Measurements from ENCODE around the gene ZNF423.

Gene ZNF423

DNA sequence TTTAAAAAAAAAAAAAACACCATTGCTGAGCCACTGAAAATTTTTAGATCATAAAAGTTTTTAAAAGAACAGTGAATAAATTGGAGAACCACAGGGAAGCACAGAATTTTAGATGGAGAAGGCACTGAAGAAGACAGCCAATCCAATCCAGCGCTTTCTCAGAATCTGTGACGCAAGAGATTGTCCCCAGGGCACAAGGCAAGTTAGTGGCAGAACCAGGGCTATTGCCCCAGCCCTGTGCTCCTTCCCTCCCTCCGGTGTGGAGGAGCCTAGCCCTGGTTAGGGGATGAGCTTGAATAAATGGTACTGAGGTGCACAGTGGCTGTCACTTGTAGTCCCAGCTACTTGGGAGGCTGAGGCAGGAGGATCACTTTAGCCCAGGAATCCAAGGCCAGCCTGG is 108.3 kb downstream of the ZNF423 start:
- DNase-seq, result no peak

DNA sequence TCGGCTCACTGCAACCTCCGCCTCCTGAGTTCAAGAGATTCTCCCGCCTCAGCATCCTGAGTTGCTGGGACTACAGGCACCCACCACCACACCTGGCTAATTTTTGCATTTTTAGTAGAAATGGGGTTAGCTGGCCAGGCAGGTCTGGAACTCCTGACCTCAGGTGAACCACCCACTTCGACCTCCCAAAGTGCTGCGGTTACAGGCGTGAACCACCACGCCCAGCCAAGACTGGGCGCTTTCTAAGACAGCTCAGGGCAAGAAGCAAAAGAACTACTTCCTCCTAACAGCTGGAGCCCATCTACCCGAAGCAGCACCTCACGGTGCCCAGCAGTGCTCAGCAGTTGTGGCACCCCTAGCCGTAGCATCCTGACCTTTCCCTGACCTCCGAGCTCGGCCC is 109.4 kb downstream of the ZNF423 start:
- no peak for DNase-seq

DNA sequence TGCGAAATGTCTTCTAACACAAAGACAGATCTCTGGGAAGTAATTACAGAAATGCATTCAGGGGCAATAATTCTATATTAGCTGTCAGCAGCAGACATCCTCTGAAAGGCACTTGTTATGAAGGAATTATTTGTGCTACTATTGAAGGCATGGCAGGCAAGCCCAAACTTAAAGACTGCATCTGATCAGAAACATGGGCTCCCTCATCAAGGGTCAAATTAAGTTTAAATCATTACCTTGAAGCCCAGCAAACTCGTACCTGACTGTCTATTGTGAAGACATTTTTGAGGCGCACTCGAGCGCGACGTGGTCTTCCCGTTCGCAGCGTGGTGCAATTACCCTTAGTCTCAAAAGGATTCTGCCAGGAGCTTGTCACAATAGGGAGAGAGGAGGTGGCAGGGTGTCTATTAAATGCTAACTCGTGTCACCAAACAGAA is 110.6 kb downstream of the ZNF423 start:
- DNase-seq, result no peak

DNA sequence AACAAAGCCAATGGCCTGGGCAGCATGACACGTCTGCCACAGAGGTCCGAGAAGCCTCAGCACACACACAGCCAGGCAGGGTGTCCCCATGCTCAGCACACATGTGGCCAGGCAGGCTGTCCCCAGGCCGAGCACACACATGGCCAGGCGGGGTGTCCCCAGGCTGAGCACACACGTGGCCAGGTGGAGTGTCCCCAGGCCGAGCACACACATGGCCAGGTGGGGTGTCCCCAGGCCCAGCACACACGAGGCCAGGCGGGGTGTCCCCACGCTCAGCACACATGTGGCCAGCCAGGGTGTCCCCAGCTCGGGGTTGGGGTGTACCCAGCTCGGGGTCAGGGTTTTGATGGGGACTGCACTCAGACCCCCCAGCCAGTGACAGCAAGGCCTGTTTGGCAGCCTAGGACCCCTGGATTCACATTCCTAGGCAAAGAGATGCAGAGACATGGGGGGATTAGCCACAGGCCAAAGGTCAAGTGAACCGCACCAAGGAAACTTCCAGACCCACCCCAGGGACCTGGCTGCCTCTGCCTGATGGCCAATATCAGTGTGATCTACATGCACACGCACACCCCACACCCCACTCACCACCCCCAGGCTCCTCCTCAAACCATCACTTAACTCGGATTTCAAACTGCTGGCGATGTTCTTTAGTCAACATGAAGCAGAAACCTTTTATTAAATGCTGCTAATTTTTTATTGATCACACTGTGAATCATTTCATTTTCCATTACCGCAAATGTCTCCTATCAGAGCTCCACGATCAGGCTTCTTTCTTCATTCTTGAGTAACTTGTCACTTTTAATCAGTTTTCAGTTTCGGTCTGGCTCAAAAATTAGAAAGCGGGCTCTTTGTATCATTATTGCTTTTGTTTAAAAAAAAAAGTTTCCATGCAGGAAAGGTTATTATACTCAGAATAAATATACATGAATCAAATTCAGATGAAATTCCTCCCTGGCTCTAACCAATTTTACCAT is 111.4 kb downstream of the ZNF423 start:
- no peak for DNase-seq

DNA sequence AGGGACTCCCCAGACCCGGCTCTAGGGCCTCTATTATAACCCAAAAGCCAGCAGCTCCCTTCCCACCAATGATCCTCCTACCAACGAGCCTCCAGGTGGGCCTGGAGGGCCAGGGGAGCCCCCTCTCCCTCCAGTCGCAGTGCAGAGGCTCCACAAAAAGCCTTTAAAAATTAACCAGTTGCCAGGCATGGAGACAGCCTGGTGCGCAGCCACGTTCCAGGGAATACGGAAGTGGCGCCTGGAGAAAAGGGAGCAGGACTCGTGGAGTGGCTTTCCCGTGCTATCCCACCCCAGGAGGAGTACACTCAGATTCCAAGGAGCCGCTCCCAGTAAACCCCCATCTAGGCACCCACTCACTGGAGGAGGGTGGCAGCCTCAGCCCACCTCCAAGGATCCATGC is 112.3 kb downstream of the ZNF423 start:
- no peak for DNase-seq

DNA sequence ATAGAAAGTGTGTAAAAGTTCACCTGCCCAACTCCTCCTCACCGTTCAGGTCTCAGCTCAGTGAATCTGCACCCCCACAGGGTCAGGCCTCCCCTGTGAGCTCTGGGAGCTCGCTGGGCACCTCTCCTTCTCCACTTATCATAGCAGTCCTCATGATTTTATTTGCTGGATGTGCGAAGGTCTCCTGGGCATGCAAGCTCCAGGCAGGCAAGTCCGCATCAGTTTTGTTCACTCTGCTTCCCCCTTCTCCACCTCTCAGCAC is 112.8 kb downstream of the ZNF423 start:
- no peak for DNase-seq

DNA sequence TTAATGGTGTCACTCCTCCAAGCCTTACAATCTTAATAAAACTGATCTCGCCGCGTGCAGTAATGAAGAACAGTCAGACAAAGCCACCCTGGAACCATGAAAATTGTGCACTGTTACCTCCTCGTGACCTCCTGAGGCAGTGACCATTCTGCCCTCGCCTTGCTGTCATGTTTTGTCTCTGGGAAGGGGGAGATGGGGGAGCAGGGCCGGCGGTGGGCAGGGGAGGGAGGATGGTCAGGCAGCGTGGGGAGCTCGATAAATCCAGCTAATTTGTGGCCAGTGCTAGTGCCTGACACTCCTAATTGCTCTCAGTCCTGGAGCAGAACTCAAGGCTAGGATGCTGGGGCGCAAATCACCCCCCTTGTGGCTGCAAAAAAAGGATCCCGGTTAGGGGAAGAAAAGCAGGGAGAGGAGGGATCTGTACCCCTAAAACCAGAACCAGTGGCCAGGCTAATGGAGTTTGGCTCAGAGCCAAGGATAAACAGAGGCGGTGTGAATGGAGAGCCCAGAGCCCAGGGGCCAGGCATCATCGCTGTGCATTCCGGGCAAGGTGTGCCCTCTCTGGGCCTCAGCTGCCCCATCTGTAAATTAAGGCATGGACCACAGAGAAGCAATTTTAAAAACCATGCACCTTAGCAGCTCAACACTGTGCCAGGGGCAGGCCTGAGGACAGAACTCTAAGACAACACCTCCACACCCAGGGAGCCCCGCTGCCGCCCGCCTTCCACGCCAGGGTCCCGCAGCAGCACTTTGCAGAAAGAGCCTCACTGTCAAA is 113.3 kb downstream of the ZNF423 start:
- no peak for DNase-seq

DNA sequence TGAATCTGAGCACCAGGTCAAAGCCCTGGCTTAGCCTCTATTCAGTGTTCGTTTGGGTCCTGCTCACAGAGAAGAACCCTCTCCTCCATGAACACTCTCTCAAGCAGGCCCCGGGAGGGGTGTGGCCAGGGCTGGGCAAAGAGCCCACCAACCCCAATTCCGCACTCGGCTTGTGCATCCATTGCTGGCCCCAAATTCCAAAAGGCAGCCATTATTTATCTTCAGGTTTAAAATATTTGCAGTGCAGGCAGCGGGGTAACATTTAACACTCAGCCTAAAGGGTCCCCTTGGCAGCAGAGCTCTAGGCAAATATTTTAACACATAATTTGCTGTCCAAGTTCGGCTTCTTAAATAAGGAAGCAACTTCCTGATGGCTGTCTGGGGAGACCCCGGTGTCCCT is 115.7 kb downstream of the ZNF423 start:
- DNase-seq, result no peak

DNA sequence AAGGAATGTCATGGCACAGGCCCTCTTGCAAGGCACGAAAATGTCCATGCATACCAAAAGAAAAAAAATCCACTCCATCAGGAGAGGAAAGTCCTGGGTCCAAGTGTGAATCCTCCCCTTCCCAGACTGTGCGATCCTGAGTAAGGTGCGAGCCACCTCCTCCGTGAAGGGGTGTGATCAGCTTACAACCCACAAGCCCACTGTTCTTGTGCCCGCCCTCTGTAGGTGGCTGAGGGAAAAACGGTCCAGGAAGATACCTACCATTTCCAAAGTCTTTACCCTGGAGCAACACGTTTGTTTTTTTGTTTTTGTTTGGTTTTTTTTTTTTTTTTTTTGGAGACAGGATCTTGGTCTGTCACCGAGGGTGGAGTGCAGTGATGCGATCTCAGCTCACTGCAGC is 116.5 kb downstream of the ZNF423 start:
- no peak for DNase-seq

DNA sequence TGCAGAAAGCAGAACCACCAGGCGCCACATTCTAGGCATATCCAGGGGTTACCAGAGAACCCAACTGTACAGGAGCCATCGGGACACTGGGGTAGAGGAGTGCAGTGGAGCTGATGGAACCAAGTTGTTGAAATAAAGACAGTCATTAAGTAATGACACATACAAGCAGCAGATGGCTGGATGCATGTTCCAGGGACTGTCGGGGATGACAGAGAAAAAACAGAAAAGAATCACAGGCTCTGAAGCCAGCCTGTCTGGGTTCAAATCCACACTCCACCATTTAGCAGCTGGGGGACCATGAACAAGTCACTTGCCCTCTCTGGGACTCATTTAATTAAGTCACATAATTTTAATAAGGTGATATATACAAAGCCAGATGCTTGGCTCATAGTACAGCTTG is 117.1 kb downstream of the ZNF423 start:
- no peak for DNase-seq

DNA sequence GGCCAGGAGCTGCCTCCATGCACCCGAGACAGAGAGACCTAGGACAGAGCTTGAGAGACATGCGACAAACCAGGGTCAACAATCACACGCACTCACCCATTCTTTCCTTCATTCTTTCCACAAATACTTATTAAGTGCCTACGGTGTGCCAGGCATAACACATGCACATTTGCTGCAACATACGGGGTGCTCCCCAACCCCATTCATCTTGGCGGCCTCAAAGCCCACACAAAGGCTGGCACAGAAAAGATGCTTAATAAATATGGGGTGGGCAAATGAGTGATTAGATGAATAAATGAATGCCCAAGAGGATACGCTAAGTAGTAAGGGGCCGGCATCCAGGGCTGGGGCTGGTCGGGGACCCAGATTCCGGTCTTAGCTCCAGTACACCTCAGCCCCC is 117.9 kb downstream of the ZNF423 start:
- DNase-seq, result no peak

DNA sequence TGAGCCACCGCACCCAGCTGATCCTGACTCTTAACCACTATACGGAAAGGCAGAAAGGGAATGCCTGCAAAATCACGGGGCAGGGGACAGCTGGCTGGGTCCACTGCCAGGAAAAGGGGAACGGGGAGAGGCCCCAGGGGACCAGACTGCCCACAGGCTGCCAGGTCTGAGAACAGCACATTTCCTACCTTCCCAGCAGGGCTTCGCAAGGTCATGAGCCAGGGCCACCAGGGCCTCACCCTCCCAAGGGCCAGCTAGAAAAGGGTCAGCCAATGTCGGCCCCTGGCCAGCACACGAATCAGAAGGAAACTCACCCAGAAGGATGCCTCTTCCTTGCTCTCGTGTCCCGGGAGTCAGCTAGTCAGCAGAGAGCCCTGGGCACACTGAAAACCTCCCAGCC is 118.4 kb downstream of the ZNF423 start:
- no peak for DNase-seq

DNA sequence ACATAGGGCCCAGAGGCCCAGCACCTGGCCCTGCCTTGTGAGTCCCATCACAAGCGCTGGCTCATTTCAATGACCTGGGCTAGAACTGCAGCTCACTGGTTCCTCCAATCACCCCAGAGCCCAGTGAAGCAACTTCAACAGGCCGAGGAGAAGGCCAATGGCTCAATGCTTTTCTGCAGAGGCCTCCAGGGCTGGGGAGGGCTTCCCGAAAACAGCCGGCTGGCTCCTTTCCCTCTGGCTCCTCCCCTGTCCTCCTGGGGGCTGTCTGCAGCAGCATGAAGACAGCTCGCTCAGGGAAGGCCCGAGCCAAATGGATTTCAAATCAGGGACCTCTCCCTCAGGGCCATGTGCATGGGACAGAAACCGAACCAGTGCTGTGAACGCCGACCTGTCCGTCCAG is 121.6 kb downstream of the ZNF423 start:
- no peak for DNase-seq

DNA sequence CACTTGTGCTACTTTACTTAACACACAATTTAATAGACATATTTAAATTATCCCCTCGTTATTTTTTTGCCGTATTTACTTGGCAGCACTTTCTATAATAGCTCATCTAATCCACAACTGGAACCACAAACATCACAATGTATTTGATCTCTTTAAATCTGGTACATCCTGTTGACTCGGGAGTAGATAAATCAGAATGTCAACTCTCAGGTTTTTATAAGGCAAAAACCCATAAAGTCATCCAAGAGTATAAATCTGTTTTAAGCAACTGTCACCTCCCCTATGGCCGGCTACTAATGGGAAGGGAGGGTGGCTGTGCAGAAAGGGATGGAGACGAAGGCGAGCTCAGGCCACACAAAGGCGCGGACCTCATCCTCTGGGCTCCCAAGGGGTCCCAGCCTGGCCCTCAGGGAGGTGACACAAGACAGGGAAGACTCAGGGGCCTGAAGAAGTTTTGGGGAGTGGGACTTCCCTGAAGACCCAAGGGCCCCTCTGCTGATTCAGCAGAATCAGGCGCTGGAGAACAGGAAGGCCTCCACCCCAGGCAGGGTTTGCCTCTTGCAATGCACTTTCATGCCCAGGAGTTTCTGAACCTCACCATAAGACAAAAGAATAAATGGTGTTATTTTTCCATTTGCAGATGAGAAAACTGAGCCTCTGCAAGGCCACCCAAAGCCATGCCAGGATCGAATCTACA is 122.5 kb downstream of the ZNF423 start:
- no peak for DNase-seq

DNA sequence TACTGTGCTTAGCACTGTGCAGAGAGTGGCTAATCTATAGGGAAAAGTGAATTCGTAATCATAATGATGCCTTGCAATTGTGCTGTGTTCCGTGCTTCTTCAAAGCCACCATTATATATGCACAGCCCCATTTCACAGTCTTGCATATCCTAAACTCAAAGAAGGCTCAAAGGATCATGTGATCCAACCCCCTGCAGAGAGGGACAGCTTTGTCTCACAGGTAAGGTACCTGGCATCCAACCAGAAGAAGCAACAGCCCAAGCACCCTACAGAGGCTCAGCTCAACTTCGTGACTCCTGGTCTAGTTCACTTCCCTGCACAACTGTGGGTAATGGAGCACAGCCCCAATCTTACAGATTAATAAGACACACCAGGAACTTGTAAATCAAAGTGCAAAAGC is 124.0 kb downstream of the ZNF423 start:
- no peak for DNase-seq

DNA sequence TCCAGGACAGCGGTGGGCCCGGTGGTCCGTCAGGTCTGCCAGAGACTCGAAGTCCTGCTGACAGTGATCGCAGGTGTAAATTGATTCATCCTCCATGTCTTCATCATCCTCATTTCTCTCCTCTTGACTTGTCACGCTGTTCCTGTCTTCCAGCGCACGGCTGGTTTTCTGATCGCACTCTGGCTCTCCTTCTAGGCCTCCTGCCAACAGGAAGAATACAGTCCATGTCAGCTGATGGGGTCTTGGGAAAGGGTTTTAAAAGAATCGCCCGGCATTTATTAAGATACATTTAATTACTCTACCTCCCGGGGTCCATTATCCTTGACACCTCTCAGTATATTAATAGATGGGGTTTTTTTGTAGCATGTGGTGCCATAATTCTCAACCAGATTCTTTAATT is 125.1 kb downstream of the ZNF423 start:
- no peak for DNase-seq

DNA sequence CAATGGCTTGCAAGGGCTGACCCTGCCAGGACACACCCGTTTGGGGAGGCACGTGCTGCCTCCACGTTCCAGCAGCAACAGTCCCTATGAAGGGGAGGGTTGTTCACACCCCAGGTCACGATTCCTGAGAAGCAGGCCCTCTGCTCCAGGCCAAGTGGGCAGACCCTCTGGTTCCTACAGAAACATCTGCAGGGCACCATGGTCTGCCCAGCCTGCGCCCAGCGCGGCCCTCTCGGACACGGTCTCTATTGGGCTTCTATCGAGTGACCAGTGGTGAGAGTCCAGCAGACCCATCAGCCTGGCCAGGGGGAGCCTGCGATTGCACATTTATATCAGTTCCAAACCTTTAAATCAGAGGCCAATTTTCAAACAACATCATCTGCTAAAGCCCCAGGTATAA is 128.3 kb downstream of the ZNF423 start:
- DNase-seq, result no peak

DNA sequence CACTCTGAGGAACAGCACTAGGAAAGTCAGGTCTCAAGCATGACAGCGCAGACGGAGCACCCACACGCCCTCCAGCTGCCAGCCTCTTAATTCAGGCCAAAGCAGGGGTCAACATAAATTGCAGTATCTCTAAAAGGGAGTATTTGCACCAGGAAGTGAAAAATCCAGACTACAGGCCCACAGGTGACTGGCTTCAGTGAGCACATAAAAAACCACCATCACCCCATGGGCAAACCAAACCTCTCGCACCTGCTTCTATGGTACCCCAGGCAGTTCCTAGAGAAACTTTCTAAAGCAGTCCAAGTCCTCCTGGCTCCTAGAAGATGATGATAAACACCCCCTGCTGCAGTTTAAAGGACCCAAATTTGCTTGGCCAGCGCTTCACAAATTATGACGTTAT is 129.8 kb downstream of the ZNF423 start:
- no peak for DNase-seq

DNA sequence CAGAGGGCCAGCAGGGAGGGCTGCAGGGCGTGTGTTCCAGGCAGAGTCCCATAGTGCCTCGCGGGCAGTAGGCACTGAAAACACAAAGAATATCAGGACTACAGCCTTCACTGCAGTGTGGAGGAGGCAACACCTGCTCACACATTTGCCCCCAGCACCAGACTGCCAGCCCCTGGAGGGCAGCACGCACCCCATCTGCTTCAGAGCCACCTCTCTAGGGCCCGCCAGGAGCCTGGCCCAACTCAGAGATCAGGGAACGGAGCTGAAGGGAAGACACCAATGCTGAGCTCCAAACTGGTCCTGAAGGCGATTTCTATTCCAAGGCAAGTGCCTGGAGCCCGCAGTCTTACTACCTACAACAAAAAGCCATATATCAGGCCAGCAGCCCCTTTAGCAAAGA is 130.3 kb downstream of the ZNF423 start:
- no peak for DNase-seq

DNA sequence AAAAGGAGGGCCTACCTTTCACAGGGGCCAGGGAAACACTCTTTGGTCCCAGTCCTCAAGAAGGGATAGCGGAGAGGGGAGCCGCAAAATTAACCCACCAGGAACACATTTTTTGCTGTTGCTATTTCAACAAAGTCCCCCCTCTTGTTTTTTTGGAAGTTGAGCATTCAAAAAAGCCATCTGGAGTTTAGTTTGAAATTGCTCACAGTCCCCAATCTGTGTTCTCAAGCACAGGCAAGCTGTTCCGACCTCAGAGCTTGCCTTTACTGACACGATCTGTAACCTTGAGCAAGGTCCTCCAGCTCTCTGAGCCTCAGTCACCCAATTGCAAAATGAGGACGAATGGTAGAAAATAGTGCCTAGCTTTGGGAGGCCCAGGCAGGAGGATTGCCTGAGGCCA is 131.1 kb downstream of the ZNF423 start:
- DNase-seq, result no peak

DNA sequence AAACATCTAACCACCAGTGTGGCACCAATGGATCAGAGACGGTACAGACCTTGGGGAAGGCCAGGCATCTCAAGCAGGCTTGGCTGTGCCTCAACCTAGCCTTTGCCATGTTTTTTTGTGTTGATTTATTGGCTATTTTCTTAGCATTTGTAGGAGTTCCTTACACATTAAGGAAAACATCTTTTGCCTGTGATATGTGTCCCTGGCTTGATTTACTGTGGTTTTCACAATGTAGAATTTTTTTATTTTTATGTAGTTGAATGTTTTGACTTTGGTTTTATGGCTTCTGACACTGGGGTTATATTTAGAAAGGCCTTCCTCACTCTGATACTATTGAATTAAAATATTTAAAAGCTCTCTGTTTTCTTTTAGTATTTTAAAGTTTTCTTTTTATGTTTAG is 132.6 kb downstream of the ZNF423 start:
- no peak for DNase-seq

DNA sequence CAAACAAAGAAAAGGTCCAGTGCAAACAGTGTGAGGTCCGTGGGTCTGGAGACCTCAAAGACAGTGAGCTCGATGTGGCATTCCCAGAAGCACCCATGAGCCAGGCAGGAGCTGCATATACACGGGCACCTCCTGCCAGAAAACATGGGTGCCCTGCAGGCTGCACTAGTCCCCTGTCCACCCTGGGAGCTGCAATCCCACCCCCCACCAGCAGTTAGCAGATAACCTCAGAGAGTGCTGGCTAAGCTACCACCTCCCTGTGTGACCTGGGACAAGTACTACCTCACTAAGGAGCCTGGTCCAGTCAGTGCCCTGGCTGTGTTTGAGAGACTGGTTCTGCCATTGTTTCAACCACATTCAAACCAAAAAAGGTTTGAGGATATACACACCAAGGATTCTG is 135.7 kb downstream of the ZNF423 start:
- no peak for DNase-seq

DNA sequence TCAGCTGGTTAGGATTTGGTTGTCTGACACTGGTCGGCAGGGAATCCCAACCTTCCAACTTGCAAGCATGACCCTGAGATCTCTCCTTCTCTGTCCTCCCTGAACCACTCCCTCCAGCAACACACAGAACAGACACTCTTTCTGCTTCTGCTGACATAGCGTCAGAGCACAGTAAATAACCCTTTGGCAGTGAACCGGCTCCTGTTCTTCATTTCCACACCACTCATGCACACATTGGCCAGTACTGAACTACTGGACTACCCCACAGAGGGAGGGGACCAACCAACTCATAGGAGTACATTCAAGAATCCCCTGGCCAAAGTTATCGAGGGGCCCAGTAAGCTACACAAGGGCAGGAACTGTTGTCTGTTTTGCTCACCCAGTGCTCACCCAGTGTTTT is 138.2 kb downstream of the ZNF423 start:
- no peak for DNase-seq

All from hippocampal formation (tissue), 2 donors.